Measurements from ENCODE around the gene MARCHF3. TPM values are rescaled to one million over a fixed set of nuclear protein-coding genes. Genes with fewer than 3 reads are reported as not detected.
A peak's percentile ranks its signal among the peaks of the same experiment; 100 is the strongest.

MARCHF3 gene
- total RNA-seq, 1 experiment from 2014 or later, result 16.1 TPM

- TF ChIP-seq JAZF1 (CRISPR knock-in tag; IDR thresholded peaks at IDR 0.05) (no peak), ZNF423 (CRISPR knock-in tag; IDR thresholded peaks at IDR 0.05) (peak; percentile 38; the same call in 1 of the 2 replicates), MAX (CRISPR knock-in tag; IDR thresholded peaks at IDR 0.05) (peak; percentile 82), TP53 (CRISPR knock-in tag; IDR thresholded peaks at IDR 0.05) (no peak)
- TF ChIP-seq, protein P1, sequence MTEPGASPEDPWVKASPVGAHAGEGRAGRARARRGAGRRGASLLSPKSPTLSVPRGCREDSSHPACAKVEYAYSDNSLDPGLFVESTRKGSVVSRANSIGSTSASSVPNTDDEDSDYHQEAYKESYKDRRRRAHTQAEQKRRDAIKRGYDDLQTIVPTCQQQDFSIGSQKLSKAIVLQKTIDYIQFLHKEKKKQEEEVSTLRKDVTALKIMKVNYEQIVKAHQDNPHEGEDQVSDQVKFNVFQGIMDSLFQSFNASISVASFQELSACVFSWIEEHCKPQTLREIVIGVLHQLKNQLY (CRISPR knock-in tag; IDR thresholded peaks at IDR 0.05), result 0 out of 2 replicates have a peak, but pooled peaks have one; percentile 34
- TF ChIP-seq, protein P2, sequence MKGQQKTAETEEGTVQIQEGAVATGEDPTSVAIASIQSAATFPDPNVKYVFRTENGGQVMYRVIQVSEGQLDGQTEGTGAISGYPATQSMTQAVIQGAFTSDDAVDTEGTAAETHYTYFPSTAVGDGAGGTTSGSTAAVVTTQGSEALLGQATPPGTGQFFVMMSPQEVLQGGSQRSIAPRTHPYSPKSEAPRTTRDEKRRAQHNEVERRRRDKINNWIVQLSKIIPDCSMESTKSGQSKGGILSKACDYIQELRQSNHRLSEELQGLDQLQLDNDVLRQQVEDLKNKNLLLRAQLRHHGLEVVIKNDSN (CRISPR knock-in tag; IDR thresholded peaks at IDR 0.05), result peak; percentile 30; the same call in 1 of the 2 replicates
Observed at GRCh38 chr5:127031147-127031862, 947 bp upstream of the MARCHF3 start (continued).

- CTCF ChIA-PET, result interaction anchor here (0.6 to 1.3 kb wide), 6 partner anchors 11 to 371 kb away, joined by 3 to 4 read pairs (median 3); no protein-coding TSS in a partner anchor
- Mint-ChIP-seq H3K27ac (no peak overlapping the region), H3K9me3 (0 out of 2 replicates have a peak, but pooled peaks cover 4% of the 10 kb centered on the region), H3K27me3 (ENCODE audit: low read depth) (peaks cover 38% of the 10 kb centered on the region), H3K36me3 (no peaks in the 10 kb centered on the region), H3K4me1 (peaks cover 43% of the 10 kb centered on the region), H3K4me3 (peak overlapping the region; percentile 81)
- DNase-seq (ENCODE audit: low spot score) (peak; percentile 67), ATAC-seq (peak; percentile 49)
- TF ChIP-seq NR2C2 (CRISPR knock-in tag; IDR thresholded peaks at IDR 0.05) (no peak), FOXP1 (CRISPR knock-in tag; IDR thresholded peaks at IDR 0.05; ENCODE audit: borderline replicate concordance) (0 out of 2 replicates have a peak, but pooled peaks have one; percentile 20), ZNF423 (CRISPR knock-in tag; IDR thresholded peaks at IDR 0.05) (no peak), CTCF (IDR thresholded peaks at IDR 0.05) (peak; percentile 31; the same call in 1 of the 2 replicates), MYBL2 (CRISPR knock-in tag; IDR thresholded peaks at IDR 0.05) (peak; percentile 8; the same call in 1 of the 2 replicates), FOXK1 (CRISPR knock-in tag; IDR thresholded peaks at IDR 0.05) (0 out of 2 replicates have a peak, but pooled peaks have one; percentile 9)
- POLR2A ChIA-PET, result no interaction called here
Observed at GRCh38 chr5:127029581-127030258, 638 bp downstream of the MARCHF3 start.

GRCh38 chr5:127028822-127029457, 1.4 kb downstream of the MARCHF3 start:
- CTCF ChIA-PET, result interaction anchor here (0.6 to 1.3 kb wide), 6 partner anchors 12 to 370 kb away, joined by 3 to 4 read pairs (median 3); no protein-coding TSS in a partner anchor
- peaks cover 37% of the 10 kb centered on the region for H3K27me3 Mint-ChIP-seq (ENCODE audit: low read depth)
- DNase-seq (ENCODE audit: low spot score), result no peak

More at GRCh38 chr5:127028822-127029457, 1.4 kb downstream of the MARCHF3 start:
- POLR2A ChIA-PET, result interaction anchor here (0.5 kb wide), 1 partner anchor 159 kb away, joined by 6 read pairs; no protein-coding TSS in a partner anchor
- Mint-ChIP-seq H3K4me1 (peaks cover 43% of the 10 kb centered on the region), H3K9me3 (0 out of 2 replicates have a peak, but pooled peaks cover 4% of the 10 kb centered on the region), H3K27ac (no peak overlapping the region), H3K36me3 (no peaks in the 10 kb centered on the region), H3K4me3 (peak overlapping the region; percentile 81)
- TF ChIP-seq, protein P3, sequence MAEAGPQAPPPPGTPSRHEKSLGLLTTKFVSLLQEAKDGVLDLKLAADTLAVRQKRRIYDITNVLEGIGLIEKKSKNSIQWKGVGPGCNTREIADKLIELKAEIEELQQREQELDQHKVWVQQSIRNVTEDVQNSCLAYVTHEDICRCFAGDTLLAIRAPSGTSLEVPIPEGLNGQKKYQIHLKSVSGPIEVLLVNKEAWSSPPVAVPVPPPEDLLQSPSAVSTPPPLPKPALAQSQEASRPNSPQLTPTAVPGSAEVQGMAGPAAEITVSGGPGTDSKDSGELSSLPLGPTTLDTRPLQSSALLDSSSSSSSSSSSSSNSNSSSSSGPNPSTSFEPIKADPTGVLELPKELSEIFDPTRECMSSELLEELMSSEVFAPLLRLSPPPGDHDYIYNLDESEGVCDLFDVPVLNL (CRISPR knock-in tag; IDR thresholded peaks at IDR 0.05; ENCODE audit: borderline replicate concordance, low read depth), result no peak
- TF ChIP-seq, protein P1 (CRISPR knock-in tag; IDR thresholded peaks at IDR 0.05), result no peak
- TF ChIP-seq TEAD4 (CRISPR knock-in tag; IDR thresholded peaks at IDR 0.05), result no peak
- TF ChIP-seq, protein P4, sequence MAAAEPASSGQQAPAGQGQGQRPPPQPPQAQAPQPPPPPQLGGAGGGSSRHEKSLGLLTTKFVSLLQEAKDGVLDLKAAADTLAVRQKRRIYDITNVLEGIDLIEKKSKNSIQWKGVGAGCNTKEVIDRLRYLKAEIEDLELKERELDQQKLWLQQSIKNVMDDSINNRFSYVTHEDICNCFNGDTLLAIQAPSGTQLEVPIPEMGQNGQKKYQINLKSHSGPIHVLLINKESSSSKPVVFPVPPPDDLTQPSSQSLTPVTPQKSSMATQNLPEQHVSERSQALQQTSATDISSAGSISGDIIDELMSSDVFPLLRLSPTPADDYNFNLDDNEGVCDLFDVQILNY (CRISPR knock-in tag; IDR thresholded peaks at IDR 0.05), result no peak
- no peak for TF ChIP-seq HMGA2 (CRISPR knock-in tag; IDR thresholded peaks at IDR 0.05)
- no peak for TF ChIP-seq GRHL2 (CRISPR knock-in tag; IDR thresholded peaks at IDR 0.05; ENCODE audit: insufficient replicate concordance, severe bottlenecking)
- TF ChIP-seq, protein P5, sequence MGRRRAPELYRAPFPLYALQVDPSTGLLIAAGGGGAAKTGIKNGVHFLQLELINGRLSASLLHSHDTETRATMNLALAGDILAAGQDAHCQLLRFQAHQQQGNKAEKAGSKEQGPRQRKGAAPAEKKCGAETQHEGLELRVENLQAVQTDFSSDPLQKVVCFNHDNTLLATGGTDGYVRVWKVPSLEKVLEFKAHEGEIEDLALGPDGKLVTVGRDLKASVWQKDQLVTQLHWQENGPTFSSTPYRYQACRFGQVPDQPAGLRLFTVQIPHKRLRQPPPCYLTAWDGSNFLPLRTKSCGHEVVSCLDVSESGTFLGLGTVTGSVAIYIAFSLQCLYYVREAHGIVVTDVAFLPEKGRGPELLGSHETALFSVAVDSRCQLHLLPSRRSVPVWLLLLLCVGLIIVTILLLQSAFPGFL (CRISPR knock-in tag; IDR thresholded peaks at IDR 0.05; ENCODE audit: borderline replicate concordance), result no peak
- TF ChIP-seq ZNF416 (CRISPR knock-in tag; IDR thresholded peaks at IDR 0.05), result no peak
- TF ChIP-seq ATF2 (CRISPR knock-in tag; IDR thresholded peaks at IDR 0.05; ENCODE audit: borderline replicate concordance, low read depth), result no peak
- TF ChIP-seq ELF4 (CRISPR knock-in tag; IDR thresholded peaks at IDR 0.05; ENCODE audit: low read depth), result no peak
- no peak for ATAC-seq

Measured in WTC11 (cell line).